ENCODE measurements around the gene IFNA2. TPM values are rescaled to one million over a fixed set of nuclear protein-coding genes. Genes with fewer than 3 reads are reported as not detected.
A peak's percentile ranks its signal among the peaks of the same experiment; 100 is the strongest.

The IFNA2 gene
- total RNA-seq, 2 experiments from 2014 or later: not detected

DNA sequence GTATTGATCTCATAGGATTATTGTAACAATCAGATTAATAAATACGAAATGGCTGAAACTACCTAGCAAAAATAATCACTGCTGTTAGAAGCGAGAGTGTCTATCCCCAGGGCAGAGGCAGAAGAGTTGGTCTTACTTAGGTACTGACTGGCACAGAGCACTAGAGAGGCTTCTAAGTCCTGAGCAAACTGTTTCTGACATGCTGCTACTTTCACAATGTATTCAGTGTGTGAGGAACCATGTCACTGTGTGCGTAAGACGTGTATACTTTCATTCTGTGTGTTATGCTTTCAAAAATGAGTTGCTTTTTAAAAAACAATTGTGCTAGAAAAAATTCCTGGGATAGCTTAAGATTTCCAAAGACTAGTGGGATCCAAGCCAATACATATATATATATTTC lies 44.5 kb downstream of the IFNA2 start:
- CTCF ChIA-PET: interaction anchor here (1.2 to 1.4 kb wide), 2 partner anchors 14 to 94 kb away, joined by 3 to 4 read pairs; no protein-coding TSS in a partner anchor
- peaks cover 40% of the 10 kb centered on the region for H3K27me3 Mint-ChIP-seq

DNA sequence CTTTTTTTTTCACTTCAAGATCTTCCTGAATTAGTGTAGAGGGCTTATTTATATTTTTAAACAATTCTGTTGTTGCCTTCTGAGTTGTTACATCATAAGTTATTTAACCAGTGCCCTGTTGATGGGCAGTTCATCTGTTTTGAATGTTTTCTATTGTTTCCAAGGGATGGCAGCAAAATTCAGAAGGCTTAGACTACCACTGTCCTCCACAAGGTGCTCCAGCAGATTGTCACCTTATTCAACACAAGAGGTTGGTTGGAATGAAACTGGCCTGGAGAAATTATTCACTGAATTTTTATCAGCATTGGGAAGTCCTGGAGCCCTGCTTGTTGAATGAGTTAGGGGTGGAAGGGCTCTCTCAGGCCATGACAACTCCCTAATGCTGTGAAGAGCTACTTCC lies 48.7 kb downstream of the IFNA2 start:
- H3K36me3 ChIP-seq (ENCODE audit: insufficient read depth, low read length): peaks cover 4% of the 10 kb centered on the region
- no peak overlapping the region for H3K27ac ChIP-seq (ENCODE audit: low read depth in 1 of 2, low read length in 2 of 2)
- intact Hi-C loops (cut with DNase I, micrococcal nuclease): loop anchor here in 1 of 2 experiments (10.0 kb wide), 2 partner anchors 218 to 368 kb away; no protein-coding TSS in a partner anchor
- no peaks in the 10 kb centered on the region for H3K27me3 ChIP-seq (ENCODE audit: control insufficient read depth in 1 of 2, insufficient read depth in 2 of 2, low read length in 2 of 2)
- no peaks in the 10 kb centered on the region for H3K9me3 ChIP-seq (ENCODE audit: control insufficient read depth in 1 of 2, insufficient read depth in 1 of 2, low read length in 2 of 2)
- ATAC-seq (ENCODE audit: poor library complexity) (no peak), DNase-seq (peak in 1 of 14 experiments; percentile 23)
- TF ChIP-seq, protein P1, sequence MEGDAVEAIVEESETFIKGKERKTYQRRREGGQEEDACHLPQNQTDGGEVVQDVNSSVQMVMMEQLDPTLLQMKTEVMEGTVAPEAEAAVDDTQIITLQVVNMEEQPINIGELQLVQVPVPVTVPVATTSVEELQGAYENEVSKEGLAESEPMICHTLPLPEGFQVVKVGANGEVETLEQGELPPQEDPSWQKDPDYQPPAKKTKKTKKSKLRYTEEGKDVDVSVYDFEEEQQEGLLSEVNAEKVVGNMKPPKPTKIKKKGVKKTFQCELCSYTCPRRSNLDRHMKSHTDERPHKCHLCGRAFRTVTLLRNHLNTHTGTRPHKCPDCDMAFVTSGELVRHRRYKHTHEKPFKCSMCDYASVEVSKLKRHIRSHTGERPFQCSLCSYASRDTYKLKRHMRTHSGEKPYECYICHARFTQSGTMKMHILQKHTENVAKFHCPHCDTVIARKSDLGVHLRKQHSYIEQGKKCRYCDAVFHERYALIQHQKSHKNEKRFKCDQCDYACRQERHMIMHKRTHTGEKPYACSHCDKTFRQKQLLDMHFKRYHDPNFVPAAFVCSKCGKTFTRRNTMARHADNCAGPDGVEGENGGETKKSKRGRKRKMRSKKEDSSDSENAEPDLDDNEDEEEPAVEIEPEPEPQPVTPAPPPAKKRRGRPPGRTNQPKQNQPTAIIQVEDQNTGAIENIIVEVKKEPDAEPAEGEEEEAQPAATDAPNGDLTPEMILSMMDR (IDR thresholded peaks at IDR 0.05): no peak
- Mint-ChIP-seq H3K27ac (peak overlapping the region; percentile 96), H3K36me3 (ENCODE audit: low read depth) (peaks cover 46% of the 10 kb centered on the region), H3K4me3 (peak overlapping the region; percentile 94), H3K27me3 (peaks cover 8% of the 10 kb centered on the region), H3K9me3 (peaks cover 2% of the 10 kb centered on the region), H3K4me1 (ENCODE audit: low read depth) (peaks cover 53% of the 10 kb centered on the region)
- POLR2A ChIA-PET: interaction anchor here (0.8 kb wide), 1 partner anchor 8 kb away, joined by 3 read pairs; no protein-coding TSS in a partner anchor
- peaks cover 23% of the 10 kb centered on the region for H3K4me1 ChIP-seq (ENCODE audit: insufficient read depth, low read length)
- CTCF ChIA-PET: interaction anchor here (0.9 to 1.5 kb wide), 2 partner anchors 10 to 96 kb away, joined by 3 read pairs; no protein-coding TSS in a partner anchor
- H3K4me3 ChIP-seq (ENCODE audit: low read length): no peak overlapping the region

More for the DNA sequence above, 44.5 kb downstream of the IFNA2 start:
- TF ChIP-seq, protein P1 (IDR thresholded peaks at IDR 0.05): no peak
- no peak overlapping the region for H3K27ac Mint-ChIP-seq
- POLR2A ChIA-PET: no interaction called here
- H3K9me3 Mint-ChIP-seq: peaks cover 2% of the 10 kb centered on the region
- intact Hi-C loops (cut with DNase I, micrococcal nuclease): no loop called here
- H3K4me1 Mint-ChIP-seq (ENCODE audit: low read depth): peaks cover 13% of the 10 kb centered on the region
- no peak for DNase-seq
- no peak overlapping the region for H3K4me3 Mint-ChIP-seq
- H3K4me3 ChIP-seq (ENCODE audit: low read length): no peak overlapping the region
- H3K36me3 ChIP-seq (ENCODE audit: insufficient read depth, low read length): no peaks in the 10 kb centered on the region
- H3K36me3 Mint-ChIP-seq (ENCODE audit: low read depth): peaks cover 4% of the 10 kb centered on the region
- no peak overlapping the region for H3K27ac ChIP-seq (ENCODE audit: low read depth in 1 of 2, low read length in 2 of 2)
- ATAC-seq (ENCODE audit: poor library complexity): no peak
- no peaks in the 10 kb centered on the region for H3K27me3 ChIP-seq (ENCODE audit: control insufficient read depth in 1 of 2, insufficient read depth in 2 of 2, low read length in 2 of 2)
- no peaks in the 10 kb centered on the region for H3K9me3 ChIP-seq (ENCODE audit: control insufficient read depth in 1 of 2, insufficient read depth in 1 of 2, low read length in 2 of 2)
- H3K4me1 ChIP-seq (ENCODE audit: insufficient read depth, low read length): no peaks in the 10 kb centered on the region

GRCh38 chr9:21334701-21335632 lies 50.2 kb downstream of the IFNA2 start, which contains the start of gene KLHL9:
Gene KLHL9 (minus strand): TSS chr9:21335404. CDS start chr9:21334859, 545 bp downstream.
- Mint-ChIP-seq H3K27ac (peak within 1 kb of the TSS; percentile 96), H3K36me3 (ENCODE audit: low read depth) (peaks cover 59% of the 10 kb centered on the region), H3K9me3 (peaks cover 2% of the 10 kb centered on the region), H3K4me3 (peak within 1 kb of the TSS; percentile 94), H3K4me1 (ENCODE audit: low read depth) (peaks cover 68% of the 10 kb centered on the region), H3K27me3 (no peaks in the 10 kb centered on the region)
- Histone ChIP-seq H3K4me3 (ENCODE audit: low read length) (peak within 1 kb of the TSS; percentile 70), H3K4me1 (ENCODE audit: insufficient read depth, low read length) (peaks cover 27% of the 10 kb centered on the region), H3K36me3 (ENCODE audit: insufficient read depth, low read length) (peaks cover 11% of the 10 kb centered on the region), H3K27ac (ENCODE audit: low read depth in 1 of 2, low read length in 2 of 2) (peak within 1 kb of the TSS; percentile 89 to 94), H3K27me3 (ENCODE audit: control insufficient read depth in 1 of 2, insufficient read depth in 2 of 2, low read length in 2 of 2) (no peaks in the 10 kb centered on the region), H3K9me3 (ENCODE audit: control insufficient read depth in 1 of 2, insufficient read depth in 1 of 2, low read length in 2 of 2) (no peaks in the 10 kb centered on the region)
- ATAC-seq (ENCODE audit: poor library complexity) (peak; percentile 83), DNase-seq (peak; percentile 72 to 94 (median 83))
- CTCF ChIA-PET: interaction anchor here (1.2 to 3.9 kb wide), 4 partner anchors 9 to 120 kb away, joined by 4 to 20 read pairs (median 10); no protein-coding TSS in a partner anchor
- POLR2A ChIA-PET: interaction anchor here (0.5 to 2.6 kb wide), 12 partner anchors 9 to 713 kb away, joined by 3 to 11 read pairs (median 4); partner anchors contain the start of genes MLLT3 and MTAP
- intact Hi-C loops (cut with DNase I, micrococcal nuclease): loop anchor here (5.0 to 10.0 kb wide), 3 partner anchors 220 to 467 kb away; partner anchors contain the start of gene MTAP (in 1 of the 2)
- TF ChIP-seq, protein P1 (IDR thresholded peaks at IDR 0.05): no peak

Other genes starting within 250 kb of the IFNA2 start
- gene IFNW1, start 243.6 kb downstream of the IFNA2 start, total RNA-seq: not detected
- gene IFNA21, start 218.7 kb downstream of the IFNA2 start, total RNA-seq: not detected
- gene IFNA4, start 197.8 kb downstream of the IFNA2 start, total RNA-seq: not detected
- not detected for gene IFNA7, start 183.2 kb downstream of the IFNA2 start, total RNA-seq
- not detected for gene IFNA10, start 178.3 kb downstream of the IFNA2 start, total RNA-seq
- gene IFNA16, start 168.1 kb downstream of the IFNA2 start, total RNA-seq: not detected
- not detected for gene IFNA17, start 157.2 kb downstream of the IFNA2 start, total RNA-seq
- gene IFNA14, start 145.4 kb downstream of the IFNA2 start, total RNA-seq: not detected
- gene IFNA5, start 80.1 kb downstream of the IFNA2 start, total RNA-seq: not detected
- 10 to 100 TPM; 11.9 to 12.0 TPM for gene KLHL9, start 50.0 kb downstream of the IFNA2 start, total RNA-seq
- gene IFNA6, start 34.5 kb downstream of the IFNA2 start, total RNA-seq: not detected
- not detected for gene IFNA13, start 17.3 kb downstream of the IFNA2 start, total RNA-seq
- gene IFNA8, start 23.7 kb upstream of the IFNA2 start, total RNA-seq: not detected
- not detected for gene IFNA1, start 55.0 kb upstream of the IFNA2 start, total RNA-seq
- not detected for gene IFNE, start 96.9 kb upstream of the IFNA2 start, total RNA-seq